HEK293 (cell line): ENCODE results near the gene AATK.

Source experiments
- HOXD13 ChIP-seq: sonication (generic); formaldehyde crosslinking; IDR thresholded peaks from 2 replicates; pipeline ENCODE4 v1.8.0; 2022; ENCODE audit warnings: missing genetic modification reagents, borderline replicate concordance
- KLF7 ChIP-seq: fragments of 450-650 bp; formaldehyde crosslinking; IDR thresholded peaks from 2 replicates; pipeline ENCODE4 v1.5.1; 2016; ENCODE audit warnings: missing biosample characterization, missing genetic modification characterization, borderline replicate concordance
- YY1 ChIP-seq: fragments of 450-650 bp; formaldehyde crosslinking; IDR thresholded peaks from 2 replicates; pipeline ENCODE4 v1.5.1; 2018; ENCODE audit warnings: missing biosample characterization, missing genetic modification characterization
- ZBTB7A ChIP-seq: fragments of 450-650 bp; formaldehyde crosslinking; IDR thresholded peaks from 2 replicates; pipeline ENCODE4 v1.5.1; 2016; ENCODE audit warnings: low read depth, missing biosample characterization, missing genetic modification characterization
- ZNF10 ChIP-seq: fragments of 450-650 bp; formaldehyde crosslinking; IDR thresholded peaks from 2 replicates; pipeline ENCODE4 v1.5.1; 2017; ENCODE audit warnings: missing biosample characterization, missing genetic modification characterization
- ZNF133 ChIP-seq: fragments of 450-650 bp; formaldehyde crosslinking; IDR thresholded peaks from 2 replicates; pipeline ENCODE4 v1.5.1; 2016; ENCODE audit warnings: missing biosample characterization, missing genetic modification characterization
- ZNF302 ChIP-seq: fragments of 450-650 bp; formaldehyde crosslinking; IDR thresholded peaks from 2 replicates; pipeline ENCODE4 v1.5.1; 2016; ENCODE audit warnings: missing biosample characterization, missing genetic modification characterization, low read depth
- ZNF510 ChIP-seq: fragments of 450-650 bp; formaldehyde crosslinking; IDR thresholded peaks from 2 replicates; pipeline ENCODE4 v1.5.1; 2018; ENCODE audit warnings: mild to moderate bottlenecking, missing genetic modification characterization, missing biosample characterization; ENCODE audit not compliant: insufficient replicate concordance
- TF ChIP-seq, protein P1 (sequence below): fragments of 450-650 bp; formaldehyde crosslinking; IDR thresholded peaks from 2 replicates; pipeline ENCODE4 v1.5.1; 2016; ENCODE audit warnings: missing biosample characterization, missing genetic modification characterization
- TF ChIP-seq, protein P2 (sequence below): fragments of 450-650 bp; formaldehyde crosslinking; IDR thresholded peaks from 2 replicates; pipeline ENCODE4 v1.5.1; 2016; ENCODE audit warnings: missing biosample characterization, missing genetic modification characterization
- TF ChIP-seq, protein P3 (sequence below): fragments of 450-650 bp; formaldehyde crosslinking; IDR thresholded peaks from 2 replicates; pipeline ENCODE4 v1.5.1; 2016; ENCODE audit warnings: missing biosample characterization, missing genetic modification characterization
- TF ChIP-seq, protein P4 (sequence below): fragments of 450-650 bp; formaldehyde crosslinking; IDR thresholded peaks from 2 replicates; pipeline ENCODE4 v1.5.1; 2016; ENCODE audit warnings: missing biosample characterization, missing genetic modification characterization
- TF ChIP-seq, protein P5 (sequence below): fragments of 450-650 bp; formaldehyde crosslinking; IDR thresholded peaks from 2 replicates; pipeline ENCODE4 v1.5.1; 2016; ENCODE audit warnings: missing biosample characterization, missing genetic modification characterization
- TF ChIP-seq, protein P6 (sequence below): fragments of 450-650 bp; formaldehyde crosslinking; IDR thresholded peaks from 2 replicates; pipeline ENCODE4 v1.5.1; 2016; ENCODE audit warnings: missing biosample characterization, missing genetic modification characterization

DNA sequence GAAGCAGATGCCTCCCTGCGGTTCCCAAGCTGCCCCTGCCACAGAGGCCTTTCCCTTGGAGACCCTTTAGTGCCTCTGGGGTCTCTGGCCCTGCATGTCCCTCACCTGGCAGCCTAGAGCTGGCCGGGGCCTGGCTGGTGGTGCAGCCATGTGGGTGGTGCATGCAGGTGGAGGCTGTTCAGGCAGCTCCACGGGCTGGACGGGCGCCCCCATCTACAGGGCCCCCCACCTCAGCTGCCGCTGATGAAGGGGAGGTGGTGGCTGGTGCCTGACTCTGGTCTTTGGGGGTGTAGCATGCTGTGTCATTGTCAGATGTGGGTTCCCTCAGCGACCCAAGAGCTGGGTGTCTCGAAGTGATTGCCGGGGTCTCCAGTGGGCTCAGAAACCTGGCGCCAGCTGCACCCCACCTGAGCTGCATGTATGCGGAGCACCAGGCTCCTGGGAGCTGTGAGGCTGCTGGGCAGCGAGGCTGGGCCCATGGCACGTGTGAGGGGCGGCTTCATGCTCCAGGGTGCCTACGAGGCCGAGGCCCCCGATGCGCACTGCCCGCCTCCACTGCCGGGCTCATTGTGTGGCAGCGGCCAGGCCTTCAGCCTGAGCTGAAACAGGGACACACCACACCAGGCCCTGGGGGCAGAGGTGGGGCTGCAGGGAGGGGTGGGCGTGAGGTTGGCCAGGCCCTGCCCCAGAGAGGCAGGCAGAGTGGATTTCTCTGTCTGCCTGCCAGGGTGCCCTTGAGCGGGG is 74.1 kb downstream of the AATK start:
- TF ChIP-seq ZBTB7A (tag by site-specific recombination) (no peak), KLF7 (tag by site-specific recombination) (no peak), YY1 (tag by site-specific recombination) (no peak), ZNF10 (tag by site-specific recombination) (no peak), ZNF302 (tag by site-specific recombination) (no peak), ZNF510 (no peak), ZNF133 (tag by site-specific recombination) (no peak), HOXD13 (CRISPR knock-in tag) (no peak)
- TF ChIP-seq, protein P1, sequence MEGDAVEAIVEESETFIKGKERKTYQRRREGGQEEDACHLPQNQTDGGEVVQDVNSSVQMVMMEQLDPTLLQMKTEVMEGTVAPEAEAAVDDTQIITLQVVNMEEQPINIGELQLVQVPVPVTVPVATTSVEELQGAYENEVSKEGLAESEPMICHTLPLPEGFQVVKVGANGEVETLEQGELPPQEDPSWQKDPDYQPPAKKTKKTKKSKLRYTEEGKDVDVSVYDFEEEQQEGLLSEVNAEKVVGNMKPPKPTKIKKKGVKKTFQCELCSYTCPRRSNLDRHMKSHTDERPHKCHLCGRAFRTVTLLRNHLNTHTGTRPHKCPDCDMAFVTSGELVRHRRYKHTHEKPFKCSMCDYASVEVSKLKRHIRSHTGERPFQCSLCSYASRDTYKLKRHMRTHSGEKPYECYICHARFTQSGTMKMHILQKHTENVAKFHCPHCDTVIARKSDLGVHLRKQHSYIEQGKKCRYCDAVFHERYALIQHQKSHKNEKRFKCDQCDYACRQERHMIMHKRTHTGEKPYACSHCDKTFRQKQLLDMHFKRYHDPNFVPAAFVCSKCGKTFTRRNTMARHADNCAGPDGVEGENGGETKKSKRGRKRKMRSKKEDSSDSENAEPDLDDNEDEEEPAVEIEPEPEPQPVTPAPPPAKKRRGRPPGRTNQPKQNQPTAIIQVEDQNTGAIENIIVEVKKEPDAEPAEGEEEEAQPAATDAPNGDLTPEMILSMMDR (tag by site-specific recombination): no peak
- TF ChIP-seq, protein P2, sequence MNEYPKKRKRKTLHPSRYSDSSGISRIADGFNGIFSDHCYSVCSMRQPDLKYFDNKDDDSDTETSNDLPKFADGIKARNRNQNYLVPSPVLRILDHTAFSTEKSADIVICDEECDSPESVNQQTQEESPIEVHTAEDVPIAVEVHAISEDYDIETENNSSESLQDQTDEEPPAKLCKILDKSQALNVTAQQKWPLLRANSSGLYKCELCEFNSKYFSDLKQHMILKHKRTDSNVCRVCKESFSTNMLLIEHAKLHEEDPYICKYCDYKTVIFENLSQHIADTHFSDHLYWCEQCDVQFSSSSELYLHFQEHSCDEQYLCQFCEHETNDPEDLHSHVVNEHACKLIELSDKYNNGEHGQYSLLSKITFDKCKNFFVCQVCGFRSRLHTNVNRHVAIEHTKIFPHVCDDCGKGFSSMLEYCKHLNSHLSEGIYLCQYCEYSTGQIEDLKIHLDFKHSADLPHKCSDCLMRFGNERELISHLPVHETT: no peak
- TF ChIP-seq, protein P3, sequence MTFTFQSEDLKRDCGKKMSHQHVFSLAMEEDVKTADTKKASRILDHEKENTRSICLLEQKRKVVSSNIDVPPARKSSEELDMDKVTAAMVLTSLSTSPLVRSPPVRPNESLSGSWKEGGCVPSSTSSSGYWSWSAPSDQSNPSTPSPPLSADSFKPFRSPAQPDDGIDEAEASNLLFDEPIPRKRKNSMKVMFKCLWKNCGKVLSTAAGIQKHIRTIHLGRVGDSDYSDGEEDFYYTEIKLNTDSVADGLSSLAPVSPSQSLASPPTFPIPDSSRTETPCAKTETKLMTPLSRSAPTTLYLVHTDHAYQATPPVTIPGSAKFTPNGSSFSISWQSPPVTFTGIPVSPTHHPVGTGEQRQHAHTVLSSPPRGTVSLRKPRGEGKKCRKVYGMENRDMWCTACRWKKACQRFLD (tag by site-specific recombination): no peak
- TF ChIP-seq, protein P4, sequence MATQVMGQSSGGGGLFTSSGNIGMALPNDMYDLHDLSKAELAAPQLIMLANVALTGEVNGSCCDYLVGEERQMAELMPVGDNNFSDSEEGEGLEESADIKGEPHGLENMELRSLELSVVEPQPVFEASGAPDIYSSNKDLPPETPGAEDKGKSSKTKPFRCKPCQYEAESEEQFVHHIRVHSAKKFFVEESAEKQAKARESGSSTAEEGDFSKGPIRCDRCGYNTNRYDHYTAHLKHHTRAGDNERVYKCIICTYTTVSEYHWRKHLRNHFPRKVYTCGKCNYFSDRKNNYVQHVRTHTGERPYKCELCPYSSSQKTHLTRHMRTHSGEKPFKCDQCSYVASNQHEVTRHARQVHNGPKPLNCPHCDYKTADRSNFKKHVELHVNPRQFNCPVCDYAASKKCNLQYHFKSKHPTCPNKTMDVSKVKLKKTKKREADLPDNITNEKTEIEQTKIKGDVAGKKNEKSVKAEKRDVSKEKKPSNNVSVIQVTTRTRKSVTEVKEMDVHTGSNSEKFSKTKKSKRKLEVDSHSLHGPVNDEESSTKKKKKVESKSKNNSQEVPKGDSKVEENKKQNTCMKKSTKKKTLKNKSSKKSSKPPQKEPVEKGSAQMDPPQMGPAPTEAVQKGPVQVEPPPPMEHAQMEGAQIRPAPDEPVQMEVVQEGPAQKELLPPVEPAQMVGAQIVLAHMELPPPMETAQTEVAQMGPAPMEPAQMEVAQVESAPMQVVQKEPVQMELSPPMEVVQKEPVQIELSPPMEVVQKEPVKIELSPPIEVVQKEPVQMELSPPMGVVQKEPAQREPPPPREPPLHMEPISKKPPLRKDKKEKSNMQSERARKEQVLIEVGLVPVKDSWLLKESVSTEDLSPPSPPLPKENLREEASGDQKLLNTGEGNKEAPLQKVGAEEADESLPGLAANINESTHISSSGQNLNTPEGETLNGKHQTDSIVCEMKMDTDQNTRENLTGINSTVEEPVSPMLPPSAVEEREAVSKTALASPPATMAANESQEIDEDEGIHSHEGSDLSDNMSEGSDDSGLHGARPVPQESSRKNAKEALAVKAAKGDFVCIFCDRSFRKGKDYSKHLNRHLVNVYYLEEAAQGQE: no peak
- TF ChIP-seq, protein P5, sequence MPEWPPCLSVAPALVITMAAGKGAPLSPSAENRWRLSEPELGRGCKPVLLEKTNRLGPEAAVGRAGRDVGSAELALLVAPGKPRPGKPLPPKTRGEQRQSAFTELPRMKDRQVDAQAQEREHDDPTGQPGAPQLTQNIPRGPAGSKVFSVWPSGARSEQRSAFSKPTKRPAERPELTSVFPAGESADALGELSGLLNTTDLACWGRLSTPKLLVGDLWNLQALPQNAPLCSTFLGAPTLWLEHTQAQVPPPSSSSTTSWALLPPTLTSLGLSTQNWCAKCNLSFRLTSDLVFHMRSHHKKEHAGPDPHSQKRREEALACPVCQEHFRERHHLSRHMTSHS (tag by site-specific recombination): no peak
- TF ChIP-seq, protein P6, sequence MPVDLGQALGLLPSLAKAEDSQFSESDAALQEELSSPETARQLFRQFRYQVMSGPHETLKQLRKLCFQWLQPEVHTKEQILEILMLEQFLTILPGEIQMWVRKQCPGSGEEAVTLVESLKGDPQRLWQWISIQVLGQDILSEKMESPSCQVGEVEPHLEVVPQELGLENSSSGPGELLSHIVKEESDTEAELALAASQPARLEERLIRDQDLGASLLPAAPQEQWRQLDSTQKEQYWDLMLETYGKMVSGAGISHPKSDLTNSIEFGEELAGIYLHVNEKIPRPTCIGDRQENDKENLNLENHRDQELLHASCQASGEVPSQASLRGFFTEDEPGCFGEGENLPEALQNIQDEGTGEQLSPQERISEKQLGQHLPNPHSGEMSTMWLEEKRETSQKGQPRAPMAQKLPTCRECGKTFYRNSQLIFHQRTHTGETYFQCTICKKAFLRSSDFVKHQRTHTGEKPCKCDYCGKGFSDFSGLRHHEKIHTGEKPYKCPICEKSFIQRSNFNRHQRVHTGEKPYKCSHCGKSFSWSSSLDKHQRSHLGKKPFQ: no peak
